Upper lobe of left lung (tissue), 6 donors: Measurements from ENCODE around the gene OLIG2. TPM values are rescaled to one million over a fixed set of nuclear protein-coding genes. Genes with fewer than 3 reads are reported as not detected.

ENCODE experiments used
- ATAC-seq, 2 donors: fragments of 200-7000 bp; cut with Tn5 transposase; one replicate each; pipeline ENCODE4 v1.9.1; 2022; ENCODE audit warnings: mild to moderate bottlenecking in 2 of 2, moderate library complexity in 2 of 2; ENCODE audit not compliant: low FRiP score in 2 of 2
- DNase-seq, 2 donors: peaks; one replicate each; pipeline ENCODE4 v3.0.0-alpha.2; 2019 to 2020
- H3K27ac ChIP-seq, 4 donors: fragments of 200-600 bp; sonication (generic); one replicate each; pipeline ENCODE4 v1.5.1; 2016 to 2019
- H3K27me3 ChIP-seq, 4 donors: fragments of 200-600 bp; sonication (generic); one replicate each; pipeline ENCODE4 v1.5.1; 2017 to 2019
- H3K36me3 ChIP-seq, 4 donors: fragments of 200-600 bp; sonication (generic); one replicate each; pipeline ENCODE4 v1.5.1; 2016 to 2019
- H3K4me1 ChIP-seq, 4 donors: fragments of 200-600 bp; sonication (generic); one replicate each; pipeline ENCODE4 v1.5.1; 2018 to 2019
- H3K4me3 ChIP-seq, 4 donors: fragments of 200-600 bp; sonication (generic); one replicate each; pipeline ENCODE4 v1.5.1; 2017 to 2019; ENCODE audit warnings: mild to moderate bottlenecking in 2 of 4, moderate library complexity in 1 of 4
- H3K9me3 ChIP-seq, 4 donors: fragments of 200-600 bp; sonication (generic); one replicate each; pipeline ENCODE4 v1.5.1; 2018 to 2019
- EP300 ChIP-seq, 4 donors: sonication (generic); formaldehyde crosslinking; IDR thresholded peaks; one replicate each; pipeline ENCODE4 v1.5.1; 2017; ENCODE audit warnings: antibody characterized with exemption in 4 of 4, control low read depth in 2 of 4
- POLR2A ChIP-seq, 4 donors: fragments of 450-650 bp; IDR thresholded peaks; one replicate each; pipeline ENCODE4 v1.5.1; 2016 to 2017; ENCODE audit warnings: antibody characterized with exemption in 4 of 4, mild to moderate bottlenecking in 2 of 4
- POLR2AphosphoS5 ChIP-seq, 2 donors: sonication (generic); formaldehyde crosslinking; IDR thresholded peaks; one replicate each; pipeline ENCODE4 v1.5.1; 2017; ENCODE audit warnings: antibody characterized with exemption in 2 of 2
- WGBS, 2 donors: methylation state at CpG; one replicate each; pipeline ENCODE4 v1.1.5; 2017 to 2018; 5-methylcytosine and 5-hydroxymethylcytosine counted together
- total RNA-seq, 6 donors: library from RNA; depleted of rRNA in 4 of 6; stranded (reverse); fragments of >200 nt in 4 of 6; gene quantifications; one replicate each; pipeline versions ENCODE4 v1.1.0 to v1.2.1, GENCODE V29; 2016 to 2021
- TF ChIP-seq, protein P1 (sequence below), 6 experiments: fragments of 450-650 bp in 4 of 6; fragments of 200-600 bp in 2 of 6; sonication (generic) in 2 of 6; IDR thresholded peaks; one replicate each; pipeline ENCODE4 v1.5.1; 2016 to 2019; ENCODE audit warnings: antibody characterized with exemption in 6 of 6
- donor health status: DM: no; HTN: no; CAD: no; lungs with moderate emphysema.
- donor health status: DM: no; HTN: yes; CAD: no; lungs with severe emphysema.

Gene OLIG2
- total RNA-seq, 6 donors from 2014 or later = not detected

- H3K36me3 ChIP-seq = no peaks in the 10 kb centered on the region
- peaks cover 0 to 84% (median 54%) of the 10 kb centered on the region in 4 donors for H3K27me3 ChIP-seq
- no peak overlapping the region for H3K27ac ChIP-seq
- TF ChIP-seq POLR2AphosphoS5 (IDR thresholded peaks at IDR 0.05) (no peak), POLR2A (IDR thresholded peaks at IDR 0.05) (no peak), EP300 (IDR thresholded peaks at IDR 0.05) (no peak)
- TF ChIP-seq, protein P1, sequence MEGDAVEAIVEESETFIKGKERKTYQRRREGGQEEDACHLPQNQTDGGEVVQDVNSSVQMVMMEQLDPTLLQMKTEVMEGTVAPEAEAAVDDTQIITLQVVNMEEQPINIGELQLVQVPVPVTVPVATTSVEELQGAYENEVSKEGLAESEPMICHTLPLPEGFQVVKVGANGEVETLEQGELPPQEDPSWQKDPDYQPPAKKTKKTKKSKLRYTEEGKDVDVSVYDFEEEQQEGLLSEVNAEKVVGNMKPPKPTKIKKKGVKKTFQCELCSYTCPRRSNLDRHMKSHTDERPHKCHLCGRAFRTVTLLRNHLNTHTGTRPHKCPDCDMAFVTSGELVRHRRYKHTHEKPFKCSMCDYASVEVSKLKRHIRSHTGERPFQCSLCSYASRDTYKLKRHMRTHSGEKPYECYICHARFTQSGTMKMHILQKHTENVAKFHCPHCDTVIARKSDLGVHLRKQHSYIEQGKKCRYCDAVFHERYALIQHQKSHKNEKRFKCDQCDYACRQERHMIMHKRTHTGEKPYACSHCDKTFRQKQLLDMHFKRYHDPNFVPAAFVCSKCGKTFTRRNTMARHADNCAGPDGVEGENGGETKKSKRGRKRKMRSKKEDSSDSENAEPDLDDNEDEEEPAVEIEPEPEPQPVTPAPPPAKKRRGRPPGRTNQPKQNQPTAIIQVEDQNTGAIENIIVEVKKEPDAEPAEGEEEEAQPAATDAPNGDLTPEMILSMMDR (IDR thresholded peaks at IDR 0.05) = no peak
- no peak overlapping the region for H3K4me3 ChIP-seq
- ATAC-seq (no peak), DNase-seq (no peak)
- 19 to 26% methylated on average over 4 of the region's 4 CpGs for WGBS, 2 donors
- H3K9me3 ChIP-seq = no peaks in the 10 kb centered on the region
- H3K4me1 ChIP-seq = peaks cover 31 to 54% (median 41%) of the 10 kb centered on the region in 4 donors
These were observed 4.1 kb upstream of the OLIG2 start for GRCh38 chr21:33021667-33022066.

DNA sequence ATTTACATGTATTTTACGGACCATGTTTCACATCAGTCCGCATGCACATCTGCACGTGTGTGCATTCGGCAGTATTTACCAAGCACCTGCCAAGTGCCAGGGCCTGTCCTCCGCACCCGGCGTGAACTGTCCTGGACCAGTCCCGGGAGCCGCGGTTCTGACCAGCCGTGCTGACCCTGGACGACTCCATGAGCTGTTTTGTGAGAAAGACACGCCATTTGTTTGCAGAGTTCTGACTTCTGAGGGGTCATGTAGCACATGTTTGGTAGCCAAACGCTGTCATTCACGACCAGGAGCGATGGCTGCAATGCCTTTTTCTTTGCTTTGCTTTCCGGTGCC lies 3.3 kb upstream of the OLIG2 start:
- ATAC-seq (no peak), DNase-seq (peak in 1 of 2 donors; percentile 51)
- no peak overlapping the region for H3K27ac ChIP-seq
- peaks cover 0 to 91% (median 61%) of the 10 kb centered on the region in 4 donors for H3K27me3 ChIP-seq
- no peaks in the 10 kb centered on the region for H3K9me3 ChIP-seq
- no peak overlapping the region for H3K4me3 ChIP-seq
- H3K36me3 ChIP-seq = no peaks in the 10 kb centered on the region
- peaks cover 35 to 62% (median 47%) of the 10 kb centered on the region in 4 donors for H3K4me1 ChIP-seq
- 12 to 17% methylated on average over 14 to 17 of the region's 17 CpGs for WGBS, 2 donors
- no peak for TF ChIP-seq POLR2A (IDR thresholded peaks at IDR 0.05)
- TF ChIP-seq, protein P1 (IDR thresholded peaks at IDR 0.05) = no peak
- no peak for TF ChIP-seq POLR2AphosphoS5 (IDR thresholded peaks at IDR 0.05)
- TF ChIP-seq EP300 (IDR thresholded peaks at IDR 0.05) = no peak

DNA sequence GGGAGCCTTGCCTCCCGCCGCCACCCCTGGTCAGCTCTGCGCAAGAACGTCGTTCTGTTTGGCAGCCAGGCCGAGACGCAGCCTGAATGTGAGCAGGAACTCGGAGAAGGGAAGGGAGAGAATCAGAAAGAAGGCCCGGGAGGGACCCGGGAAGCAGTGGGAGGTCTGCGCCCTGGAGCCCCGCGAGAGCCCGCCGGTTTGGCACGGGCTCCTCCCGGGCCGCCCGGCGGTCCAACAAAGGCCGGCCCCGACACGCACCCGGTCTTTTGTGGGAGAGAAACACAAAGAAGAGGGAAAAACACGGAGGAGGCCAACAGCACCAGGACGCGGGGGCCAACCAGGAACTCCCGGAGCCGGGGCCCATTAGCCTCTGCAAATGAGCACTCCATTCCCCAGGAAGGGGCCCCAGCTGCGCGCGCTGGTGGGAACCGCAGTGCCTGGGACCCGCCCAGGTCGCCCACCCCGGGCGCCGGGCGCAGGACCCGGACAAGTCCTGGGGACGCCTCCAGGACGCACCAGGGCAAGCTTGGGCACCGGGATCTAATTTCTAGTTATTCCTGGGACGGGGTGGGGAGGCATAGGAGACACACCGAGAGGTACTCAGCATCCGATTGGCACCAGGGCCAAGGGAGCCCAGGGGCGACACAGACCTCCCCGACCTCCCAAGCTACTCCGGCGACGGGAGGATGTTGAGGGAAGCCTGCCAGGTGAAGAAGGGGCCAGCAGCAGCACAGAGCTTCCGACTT lies 2.7 kb upstream of the OLIG2 start:
- peaks cover 35 to 68% (median 52%) of the 10 kb centered on the region in 4 donors for H3K4me1 ChIP-seq
- DNase-seq (peak in 1 of 2 donors; percentile 71), ATAC-seq (no peak)
- no peaks in the 10 kb centered on the region for H3K9me3 ChIP-seq
- H3K27ac ChIP-seq = no peak overlapping the region
- WGBS, 2 donors = 3 to 20% methylated on average over 1 to 49 of the region's 52 CpGs
- no peak for TF ChIP-seq POLR2AphosphoS5 (IDR thresholded peaks at IDR 0.05)
- TF ChIP-seq, protein P1 (IDR thresholded peaks at IDR 0.05) = no peak
- no peak for TF ChIP-seq POLR2A (IDR thresholded peaks at IDR 0.05)
- no peak for TF ChIP-seq EP300 (IDR thresholded peaks at IDR 0.05)
- no peak overlapping the region for H3K4me3 ChIP-seq
- peaks cover 0 to 95% (median 66%) of the 10 kb centered on the region in 4 donors for H3K27me3 ChIP-seq
- no peaks in the 10 kb centered on the region for H3K36me3 ChIP-seq

DNA sequence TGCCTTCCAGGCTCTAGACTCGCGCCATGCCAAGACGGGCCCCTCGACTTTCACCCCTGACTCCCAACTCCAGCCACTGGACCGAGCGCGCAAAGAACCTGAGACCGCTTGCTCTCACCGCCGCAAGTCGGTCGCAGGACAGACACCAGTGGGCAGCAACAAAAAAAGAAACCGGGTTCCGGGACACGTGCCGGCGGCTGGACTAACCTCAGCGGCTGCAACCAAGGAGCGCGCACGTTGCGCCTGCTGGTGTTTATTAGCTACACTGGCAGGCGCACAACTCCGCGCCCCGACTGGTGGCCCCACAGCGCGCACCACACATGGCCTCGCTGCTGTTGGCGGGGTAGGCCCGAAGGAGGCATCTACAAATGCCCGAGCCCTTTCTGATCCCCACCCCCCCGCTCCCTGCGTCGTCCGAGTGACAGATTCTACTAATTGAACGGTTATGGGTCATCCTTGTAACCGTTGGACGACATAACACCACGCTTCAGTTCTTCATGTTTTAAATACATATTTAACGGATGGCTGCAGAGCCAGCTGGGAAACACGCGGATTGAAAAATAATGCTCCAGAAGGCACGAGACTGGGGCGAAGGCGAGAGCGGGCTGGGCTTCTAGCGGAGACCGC lies 2.0 kb upstream of the OLIG2 start:
- ATAC-seq = no peak
- Histone ChIP-seq H3K9me3 (no peaks in the 10 kb centered on the region), H3K36me3 (no peaks in the 10 kb centered on the region), H3K4me3 (no peak overlapping the region), H3K27me3 (peaks cover 0 to 98% (median 68%) of the 10 kb centered on the region in 4 donors), H3K27ac (no peak overlapping the region), H3K4me1 (peaks cover 35 to 75% (median 58%) of the 10 kb centered on the region in 4 donors)
- 7% methylated on average over 33 to 48 of the region's 49 CpGs for WGBS, 2 donors
- TF ChIP-seq POLR2A (IDR thresholded peaks at IDR 0.05) (no peak), POLR2AphosphoS5 (IDR thresholded peaks at IDR 0.05) (no peak), EP300 (IDR thresholded peaks at IDR 0.05) (no peak)
- DNase-seq = peak in 1 of 2 donors; percentile 73

GRCh38 chr21:33024201-33025103 lies 1.3 kb upstream of the OLIG2 start:
- no peaks in the 10 kb centered on the region for H3K9me3 ChIP-seq
- no peak for DNase-seq
- H3K27ac ChIP-seq = no peak overlapping the region
- TF ChIP-seq, protein P1 (IDR thresholded peaks at IDR 0.05) = no peak
- TF ChIP-seq POLR2AphosphoS5 (IDR thresholded peaks at IDR 0.05) (no peak), POLR2A (IDR thresholded peaks at IDR 0.05) (no peak), EP300 (IDR thresholded peaks at IDR 0.05) (no peak)
- H3K4me3 ChIP-seq = no peak overlapping the region
- H3K4me1 ChIP-seq = peaks cover 40 to 81% (median 66%) of the 10 kb centered on the region in 4 donors
- ATAC-seq = no peak
- H3K36me3 ChIP-seq = no peaks in the 10 kb centered on the region
- H3K27me3 ChIP-seq = peaks cover 0 to 100% (median 71%) of the 10 kb centered on the region in 4 donors
- WGBS, 2 donors = 6 to 9% methylated on average over 33 to 40 of the region's 40 CpGs
